GM10266 (cell line): ENCODE results near the gene TGFBRAP1.

Experiments
- DNase-seq: peaks from one replicate; pipeline ENCODE4 v3.0.0; 2012; ENCODE audit errors: extremely low spot score
- CTCF ChIP-seq: IDR thresholded peaks from 2 replicates; pipeline ENCODE4 v1.5.1; 2012; ENCODE audit warnings: mild to moderate bottlenecking, low read depth; ENCODE audit not compliant: control insufficient read depth, insufficient read depth; ENCODE audit errors: missing control alignments

Gene TGFBRAP1

GRCh38 chr2:105368759-105369408 is 39.3 kb upstream of the TGFBRAP1 start:
- DNase-seq: no peak
- TF ChIP-seq CTCF: no peak

- no peak for DNase-seq
- TF ChIP-seq CTCF: no peak
These were observed 35.7 kb upstream of the TGFBRAP1 start for GRCh38 chr2:105365206-105365605.

- no peak for DNase-seq
- TF ChIP-seq CTCF: no peak
These were observed 35.1 kb upstream of the TGFBRAP1 start for GRCh38 chr2:105364436-105365139.

GRCh38 chr2:105362862-105363591 is 33.5 kb upstream of the TGFBRAP1 start:
- DNase-seq: no peak
- no peak for TF ChIP-seq CTCF

GRCh38 chr2:105361102-105361889 is 31.8 kb upstream of the TGFBRAP1 start:
- DNase-seq: no peak
- TF ChIP-seq CTCF: no peak

- no peak for TF ChIP-seq CTCF
These were observed 29.1 kb upstream of the TGFBRAP1 start for GRCh38 chr2:105358593-105358992.

More at GRCh38 chr2:105358593-105358992, 29.1 kb upstream of the TGFBRAP1 start:
- no peak for DNase-seq
